ENCODE results near the gene FGF19.

FGF19 gene

GRCh38 chr11:69682681-69683326 is 21.0 kb downstream of the FGF19 start:
- DNase-seq = no peak
- in situ Hi-C loops (cut with MboI; ENCODE audit: low pct_unique_long_range_greater_than_20kb, low sequenced_read_pairs) = no loop called here

- in situ Hi-C loops (cut with MboI; ENCODE audit: low pct_unique_long_range_greater_than_20kb, low sequenced_read_pairs) = no loop called here
- DNase-seq = no peak
Measured at GRCh38 chr11:69682221-69682620, 21.6 kb downstream of the FGF19 start.

DNA sequence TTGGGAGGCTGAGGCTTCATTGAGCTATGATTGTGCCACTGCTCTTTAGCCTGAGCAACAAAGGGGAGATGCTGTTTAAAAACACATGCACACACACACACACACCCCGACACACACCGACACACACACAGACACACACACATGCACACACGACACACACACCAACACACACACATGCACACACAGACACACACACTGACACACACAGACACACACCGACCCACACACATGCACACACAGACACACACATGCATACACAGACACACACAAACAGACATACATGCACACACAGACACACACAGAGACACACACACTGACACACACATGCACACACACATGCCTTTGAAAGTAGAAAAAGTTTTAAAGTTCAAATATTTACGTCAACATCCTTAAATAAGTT is 23.1 kb downstream of the FGF19 start:
- in situ Hi-C loops (cut with MboI; ENCODE audit: low pct_unique_long_range_greater_than_20kb, low sequenced_read_pairs) = no loop called here
- DNase-seq = no peak

DNA sequence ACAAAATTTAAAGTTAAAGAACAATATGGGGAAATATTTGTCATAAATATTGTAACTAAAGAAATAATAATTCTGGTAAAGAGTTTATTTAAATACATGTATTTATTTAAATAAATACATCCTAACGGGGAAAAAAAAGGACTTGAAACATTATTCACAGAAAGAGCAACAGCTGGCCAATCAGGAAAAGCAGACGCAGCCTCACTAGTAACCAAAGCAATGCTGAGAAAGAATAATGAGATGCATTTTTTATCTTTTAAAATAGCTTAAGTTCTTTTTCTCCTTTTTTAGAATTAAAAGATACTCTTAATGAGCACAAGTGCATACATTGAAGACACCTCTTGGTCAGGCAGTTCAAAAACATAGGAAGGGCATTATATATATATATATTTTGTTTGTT is 26.1 kb downstream of the FGF19 start:
- in situ Hi-C loops (cut with MboI; ENCODE audit: low pct_unique_long_range_greater_than_20kb, low sequenced_read_pairs) = no loop called here
- no peak for DNase-seq

- in situ Hi-C loops (cut with MboI; ENCODE audit: low pct_unique_long_range_greater_than_20kb, low sequenced_read_pairs) = loop anchor here (25.0 kb wide), 1 partner anchor 1063 kb away; no protein-coding TSS in a partner anchor
- peak; percentile 97 for DNase-seq
Measured at GRCh38 chr11:69674886-69675714, 28.7 kb downstream of the FGF19 start, which contains the start of gene LTO1. LTO1 (minus strand) TSS chr11:69675353; CDS start chr11:69675239, 114 bp downstream.

DNA sequence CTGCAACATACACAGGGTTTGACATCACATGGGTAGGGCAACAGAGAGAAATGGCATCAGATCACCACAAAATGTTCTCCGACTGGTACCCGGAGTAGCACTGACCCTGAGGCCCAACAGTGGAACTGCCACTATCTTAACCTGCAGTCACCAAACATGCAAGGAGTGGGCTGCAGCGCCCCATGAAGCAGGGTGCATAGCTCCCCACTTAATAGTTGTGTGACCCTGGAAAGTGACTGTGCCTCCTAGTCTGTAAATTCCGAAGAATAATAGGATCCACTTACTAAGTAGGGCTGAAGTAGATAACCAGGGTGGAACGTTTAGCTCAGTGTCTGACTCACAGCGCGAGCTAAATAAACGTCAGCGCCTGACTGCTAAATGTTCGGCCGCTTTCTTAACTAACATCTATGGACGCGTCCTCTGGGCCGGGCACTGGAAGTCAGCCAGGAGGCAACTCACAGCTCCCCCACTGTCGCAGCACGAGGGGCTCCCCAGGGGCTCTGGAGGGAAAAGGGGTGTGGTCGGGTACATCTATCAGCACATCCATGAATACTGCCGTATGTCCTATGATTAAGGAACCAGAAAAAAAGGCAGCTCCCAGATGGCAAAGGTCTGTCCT is 29.4 kb downstream of the FGF19 start:
- in situ Hi-C loops (cut with MboI; ENCODE audit: low pct_unique_long_range_greater_than_20kb, low sequenced_read_pairs) = loop anchor here (25.0 kb wide), 1 partner anchor 1062 kb away; no protein-coding TSS in a partner anchor
- DNase-seq = no peak

- in situ Hi-C loops (cut with MboI; ENCODE audit: low pct_unique_long_range_greater_than_20kb, low sequenced_read_pairs) = loop anchor here (25.0 kb wide), 1 partner anchor 1060 kb away; no protein-coding TSS in a partner anchor
- no peak for DNase-seq
Measured at GRCh38 chr11:69671734-69672465, 31.9 kb downstream of the FGF19 start.

DNA sequence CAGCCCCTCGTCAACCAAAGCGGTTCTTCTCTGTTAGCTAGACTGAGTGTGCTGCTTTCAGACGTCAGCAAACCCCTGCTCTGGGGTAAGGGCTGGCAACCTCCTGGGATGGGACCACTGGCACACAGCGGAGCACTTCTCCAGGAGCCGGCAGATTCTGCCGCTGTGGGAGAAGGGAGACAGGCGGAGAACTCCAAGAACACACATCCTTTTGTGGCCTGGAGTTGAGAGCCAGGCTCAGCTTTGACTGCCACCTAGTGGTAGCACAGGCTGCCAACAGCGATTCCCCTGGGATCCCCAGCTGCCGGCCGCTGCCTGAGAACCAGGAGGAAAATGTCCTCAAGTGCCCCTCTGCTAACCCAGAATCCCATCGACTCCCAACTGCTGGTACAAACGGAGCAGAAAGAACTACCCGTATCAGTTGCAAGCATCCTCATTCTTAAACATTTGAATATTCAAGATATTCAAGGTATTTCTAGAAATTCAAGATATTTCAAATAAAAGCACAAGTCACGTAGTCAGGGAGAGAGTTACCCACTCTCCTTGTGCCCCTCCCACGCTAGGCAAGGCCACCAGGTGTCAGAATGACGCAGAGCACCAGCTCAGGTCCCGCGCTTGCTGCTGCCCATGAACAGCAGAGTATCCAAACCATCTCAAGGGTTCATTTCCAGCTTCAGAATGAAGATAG is 33.5 kb downstream of the FGF19 start:
- in situ Hi-C loops (cut with MboI; ENCODE audit: low pct_unique_long_range_greater_than_20kb, low sequenced_read_pairs) = loop anchor here (25.0 kb wide), 1 partner anchor 1058 kb away; no protein-coding TSS in a partner anchor
- DNase-seq = peak; percentile 75

DNA sequence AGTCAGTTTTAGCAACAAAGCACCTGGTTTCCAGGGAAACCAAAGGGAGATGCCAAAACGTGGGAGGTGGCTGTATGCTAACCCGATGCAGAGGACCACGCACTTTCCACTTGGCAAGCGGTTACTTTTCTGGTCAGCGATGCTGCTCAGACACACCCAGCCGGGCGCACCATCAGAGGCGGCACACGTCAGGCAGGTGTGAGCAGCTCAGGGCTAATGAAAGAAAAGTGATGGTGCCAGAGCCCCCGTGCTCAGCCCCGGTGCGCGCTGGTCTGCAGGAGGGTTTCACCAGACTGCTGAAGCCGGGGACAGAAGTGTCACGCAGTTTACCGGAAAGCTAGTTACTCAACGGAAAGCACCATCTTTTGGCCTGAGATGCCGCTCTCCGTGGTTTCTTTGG is 34.3 kb downstream of the FGF19 start:
- in situ Hi-C loops (cut with MboI; ENCODE audit: low pct_unique_long_range_greater_than_20kb, low sequenced_read_pairs) = loop anchor here (25.0 kb wide), 1 partner anchor 1057 kb away; no protein-coding TSS in a partner anchor

DNA sequence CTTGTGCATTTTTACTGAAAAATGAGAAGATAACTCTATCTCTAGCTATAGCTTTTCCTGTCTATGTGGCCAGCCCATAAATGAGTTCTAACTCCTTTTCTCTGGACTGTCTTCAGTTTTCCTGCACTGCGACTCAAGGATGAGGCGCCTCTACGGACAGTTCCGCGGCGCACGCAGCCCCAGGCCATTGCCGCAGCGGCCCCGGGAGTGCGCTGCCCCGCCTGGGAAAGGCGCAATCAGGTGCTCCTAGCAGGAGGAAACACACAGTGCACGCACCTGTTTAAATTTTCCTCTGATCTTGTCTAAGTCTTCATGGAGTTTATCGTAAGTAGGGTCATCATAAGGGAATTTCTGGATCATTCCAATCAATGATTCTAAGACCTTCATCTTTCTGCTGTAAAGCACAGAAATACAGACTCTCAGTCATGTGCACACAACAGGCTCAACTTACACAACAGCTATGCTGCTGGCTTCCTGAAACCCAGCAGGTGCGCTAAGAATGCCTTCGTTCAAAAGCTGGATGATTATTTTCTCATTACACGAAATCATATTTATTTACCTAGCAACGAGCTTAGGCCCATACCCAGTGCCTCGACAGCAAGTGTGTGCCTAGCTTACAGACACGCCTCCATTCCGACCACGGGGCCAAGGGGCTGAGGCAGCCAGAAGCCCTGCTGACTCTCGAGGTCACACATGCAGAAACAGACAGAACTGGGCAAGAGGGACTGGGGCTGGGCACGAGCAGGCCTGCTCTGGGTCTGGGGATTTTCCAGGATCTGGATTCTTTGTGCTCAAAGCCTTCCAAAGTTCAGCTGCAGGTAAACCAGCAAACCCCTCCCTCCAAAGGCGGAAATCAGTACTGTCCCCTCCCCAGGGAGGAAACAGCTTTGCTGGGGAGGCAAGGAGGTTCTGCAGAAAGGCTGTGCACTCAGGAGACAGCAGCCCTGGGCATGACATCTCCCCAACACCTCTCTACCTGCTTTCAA is 35.9 kb downstream of the FGF19 start:
- no peak for DNase-seq
- in situ Hi-C loops (cut with MboI; ENCODE audit: low pct_unique_long_range_greater_than_20kb, low sequenced_read_pairs) = loop anchor here (25.0 kb wide), 1 partner anchor 1056 kb away; no protein-coding TSS in a partner anchor

More for the DNA sequence above, 34.3 kb downstream of the FGF19 start:
- DNase-seq = no peak

DNA sequence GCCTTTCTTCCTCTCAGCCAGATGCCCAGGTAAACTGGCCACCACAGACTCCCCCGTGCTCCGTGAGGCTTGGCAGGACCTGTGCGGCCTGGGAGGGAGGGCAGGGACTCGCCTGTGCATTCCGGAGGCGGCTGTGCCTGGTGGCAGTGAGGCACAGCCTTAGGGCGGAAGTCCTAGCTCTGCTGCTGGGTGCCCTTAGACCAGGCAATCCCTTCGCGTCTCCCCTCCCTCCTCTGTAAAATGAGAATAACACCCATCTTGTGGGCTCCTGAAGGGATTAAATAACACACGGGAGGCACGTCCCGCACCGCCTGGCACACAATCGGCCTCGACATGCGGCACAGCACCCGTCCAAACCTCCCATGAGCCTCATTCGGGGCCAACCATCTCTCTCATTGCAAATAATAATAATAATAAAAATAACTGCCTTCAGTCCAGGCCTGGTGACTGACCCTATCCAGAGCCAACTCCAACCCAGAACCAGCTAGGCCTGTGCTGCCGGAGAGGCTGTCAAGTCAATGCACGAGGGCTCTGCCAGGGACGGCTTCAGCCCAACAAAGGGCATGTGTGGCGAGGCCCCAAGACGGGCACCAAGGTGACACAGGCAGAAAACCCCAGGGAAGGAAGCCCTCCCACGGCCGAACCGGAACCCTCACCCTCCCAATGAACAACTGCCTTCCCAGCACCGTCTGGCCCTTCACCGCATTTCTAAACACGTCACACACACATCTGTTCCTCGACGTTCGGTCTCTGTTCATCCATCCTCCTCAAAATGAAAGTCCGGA is 36.9 kb downstream of the FGF19 start:
- no peak for DNase-seq
- in situ Hi-C loops (cut with MboI; ENCODE audit: low pct_unique_long_range_greater_than_20kb, low sequenced_read_pairs) = loop anchor here (25.0 kb wide), 1 partner anchor 1055 kb away; no protein-coding TSS in a partner anchor

DNA sequence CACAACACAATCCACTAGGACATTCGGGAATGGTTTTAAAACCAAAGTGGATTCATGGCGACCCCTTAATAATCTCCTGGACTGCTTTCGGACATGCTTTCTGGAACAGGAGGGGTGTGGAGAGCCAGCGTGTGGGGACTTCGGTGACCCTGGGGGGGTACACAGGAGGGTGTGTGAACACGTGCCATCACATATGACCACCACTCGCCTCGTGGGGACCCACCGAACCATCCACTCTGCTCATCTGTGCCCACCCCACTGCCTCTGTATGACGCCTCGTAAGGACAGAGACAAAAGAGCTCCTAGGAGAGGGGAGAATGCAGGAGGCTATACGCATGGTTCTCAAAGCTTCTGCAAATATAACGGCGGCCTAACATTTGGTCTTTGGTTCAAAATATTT is 37.6 kb downstream of the FGF19 start:
- in situ Hi-C loops (cut with MboI; ENCODE audit: low pct_unique_long_range_greater_than_20kb, low sequenced_read_pairs) = loop anchor here (25.0 kb wide), 1 partner anchor 1054 kb away; no protein-coding TSS in a partner anchor

GRCh38 chr11:69665669-69666068 is 38.2 kb downstream of the FGF19 start:
- in situ Hi-C loops (cut with MboI; ENCODE audit: low pct_unique_long_range_greater_than_20kb, low sequenced_read_pairs) = loop anchor here (25.0 kb wide), 1 partner anchor 1053 kb away; no protein-coding TSS in a partner anchor
- no peak for DNase-seq

More for the DNA sequence above, 37.6 kb downstream of the FGF19 start:
- no peak for DNase-seq

DNA sequence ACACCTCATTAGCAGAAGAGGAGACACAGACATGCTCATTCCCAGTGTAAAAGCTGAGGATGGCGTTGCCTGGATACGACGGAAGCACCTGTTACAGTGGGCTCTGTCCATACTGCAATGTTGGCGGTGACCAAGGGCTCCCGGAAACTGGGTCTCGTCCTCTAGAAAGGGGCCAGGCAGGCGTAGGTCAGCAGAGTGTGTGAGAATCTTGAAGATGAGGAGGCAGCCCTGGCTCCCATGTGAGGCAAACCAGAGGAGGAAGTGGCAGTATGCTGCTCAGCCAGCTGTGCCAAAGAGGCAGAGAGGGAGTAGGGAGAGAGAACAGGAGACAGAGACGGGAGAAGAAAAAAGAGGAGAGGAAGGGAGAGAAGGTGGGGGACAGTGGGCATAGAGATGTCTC is 38.9 kb downstream of the FGF19 start:
- in situ Hi-C loops (cut with MboI; ENCODE audit: low pct_unique_long_range_greater_than_20kb, low sequenced_read_pairs) = loop anchor here (25.0 kb wide), 1 partner anchor 1053 kb away; no protein-coding TSS in a partner anchor
- no peak for DNase-seq

DNA sequence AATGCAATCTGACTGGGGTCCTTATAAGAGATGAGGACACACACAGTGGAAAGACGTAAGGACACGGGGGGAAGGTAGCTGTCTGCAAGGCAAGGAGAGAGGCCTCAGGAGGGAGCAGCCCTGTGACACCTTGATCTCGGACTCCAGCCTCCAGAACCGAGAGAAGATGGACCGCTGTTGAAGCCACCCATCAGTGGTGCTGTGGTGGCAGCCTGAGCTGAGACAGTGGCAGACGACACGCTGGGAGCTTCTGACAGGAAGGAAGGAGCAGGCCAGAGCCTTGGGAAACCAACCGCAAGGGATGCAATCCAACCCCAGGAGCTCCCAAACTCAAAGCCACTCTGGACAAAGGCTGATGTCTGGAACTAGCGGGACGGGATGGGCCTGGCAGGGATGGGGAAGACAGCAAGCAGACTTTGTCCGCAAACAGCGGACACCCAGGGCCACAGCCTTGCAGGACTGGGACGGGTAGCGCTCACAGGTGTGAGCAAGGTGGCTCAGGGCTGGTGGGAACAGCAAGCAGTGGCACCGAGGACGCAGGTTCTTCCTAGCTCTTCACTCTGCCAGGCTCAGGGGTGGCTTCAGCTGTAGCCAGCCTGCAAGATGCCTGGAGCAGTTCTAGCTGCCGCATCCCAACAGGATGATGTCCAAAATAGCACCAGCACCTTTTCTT is 39.6 kb downstream of the FGF19 start:
- DNase-seq = no peak
- in situ Hi-C loops (cut with MboI; ENCODE audit: low pct_unique_long_range_greater_than_20kb, low sequenced_read_pairs) = loop anchor here (25.0 kb wide), 1 partner anchor 1052 kb away; no protein-coding TSS in a partner anchor

GRCh38 chr11:69663326-69663725 is 40.5 kb downstream of the FGF19 start:
- in situ Hi-C loops (cut with MboI; ENCODE audit: low pct_unique_long_range_greater_than_20kb, low sequenced_read_pairs) = loop anchor here (25.0 kb wide), 1 partner anchor 1051 kb away; no protein-coding TSS in a partner anchor

More at GRCh38 chr11:69663326-69663725, 40.5 kb downstream of the FGF19 start:
- DNase-seq = no peak
